Hematopoietic multipotent progenitor cell treated with erythropoietin and hydrocortisone succinate and interleukin-3 and kit ligand, for 17 days (in vitro differentiated cells): ENCODE results near the gene KSR1.
"Not testable (repeated sequence)": the region's sequence is repeated elsewhere in the genome, so short reads cannot be mapped to it uniquely, and the experiment has no call there.

Source experiments
- DNase-seq: peaks from one replicate; pipeline ENCODE4 v3.0.0-alpha.2; 2015; ENCODE audit warnings: low spot score

KSR1 gene

GRCh38 chr17:27633312-27634025 lies 177.2 kb downstream of the KSR1 start:
- DNase-seq = peak; percentile 80

GRCh38 chr17:27634026-27634335 lies 177.7 kb downstream of the KSR1 start:
- no peak for DNase-seq

GRCh38 chr17:27634776-27635175 lies 178.5 kb downstream of the KSR1 start:
- no peak for DNase-seq

- no peak for DNase-seq
Measured at GRCh38 chr17:27635275-27635823, 179.1 kb downstream of the KSR1 start.

GRCh38 chr17:27636005-27636520 lies 179.8 kb downstream of the KSR1 start:
- DNase-seq = not testable (repeated sequence)

GRCh38 chr17:27637818-27638217 lies 181.6 kb downstream of the KSR1 start:
- not testable (repeated sequence) for DNase-seq

GRCh38 chr17:27638415-27638914 lies 182.2 kb downstream of the KSR1 start:
- not testable (repeated sequence) for DNase-seq

- DNase-seq = no peak
Measured at GRCh38 chr17:27640790-27641189, 184.5 kb downstream of the KSR1 start.

GRCh38 chr17:27644586-27644985 lies 188.3 kb downstream of the KSR1 start:
- DNase-seq = no peak

- not testable (repeated sequence) for DNase-seq
Measured at GRCh38 chr17:27645621-27646020, 189.4 kb downstream of the KSR1 start.

- DNase-seq = no peak
Measured at GRCh38 chr17:27646232-27646631, 190.0 kb downstream of the KSR1 start.

GRCh38 chr17:27647765-27648164 lies 191.5 kb downstream of the KSR1 start:
- peak; percentile 59 for DNase-seq

GRCh38 chr17:27649111-27649571 lies 192.9 kb downstream of the KSR1 start:
- DNase-seq = not testable (repeated sequence)

GRCh38 chr17:27649929-27650328 lies 193.7 kb downstream of the KSR1 start:
- no peak for DNase-seq

- no peak for DNase-seq
Measured at GRCh38 chr17:27650836-27651235, 194.6 kb downstream of the KSR1 start.

GRCh38 chr17:27651411-27652345 lies 195.4 kb downstream of the KSR1 start:
- peak; percentile 83 for DNase-seq

GRCh38 chr17:27653449-27653971 lies 197.3 kb downstream of the KSR1 start:
- DNase-seq = not testable (repeated sequence)

GRCh38 chr17:27654136-27654535 lies 197.9 kb downstream of the KSR1 start:
- no peak for DNase-seq

- DNase-seq = peak; percentile 81
Measured at GRCh38 chr17:27654654-27655524, 198.6 kb downstream of the KSR1 start.

- not testable (repeated sequence) for DNase-seq
Measured at GRCh38 chr17:27655525-27656111, 199.4 kb downstream of the KSR1 start.

- not testable (repeated sequence) for DNase-seq
Measured at GRCh38 chr17:27656620-27657019, 200.4 kb downstream of the KSR1 start.
